Peyer's patch (tissue), 4 donors: ENCODE data around the gene ARID2. TPM values are rescaled to one million over a fixed set of nuclear protein-coding genes. Genes with fewer than 3 reads are reported as not detected.

ENCODE experiments used
- DNase-seq, 3 donors: peaks; one replicate each; pipeline ENCODE4 v3.0.0-alpha.2; 2017 to 2019
- H3K27ac ChIP-seq, 4 donors: fragments of 200-600 bp; sonication (generic); one replicate each; pipeline ENCODE4 v1.5.1; 2016 to 2019
- H3K27me3 ChIP-seq, 2 donors: fragments of 200-600 bp; sonication (generic); one replicate each; pipeline ENCODE4 v1.5.1; 2019
- H3K36me3 ChIP-seq, 3 donors: fragments of 200-600 bp; sonication (generic); one replicate each; pipeline ENCODE4 v1.5.1; 2016 to 2019
- H3K4me1 ChIP-seq, 4 donors: fragments of 200-600 bp; sonication (generic); one replicate each; pipeline ENCODE4 v1.5.1; 2016 to 2019
- H3K4me3 ChIP-seq, 4 donors: fragments of 200-600 bp; sonication (generic); 1 replicate in 3 of 4; 2 replicates in 1 of 4; pipeline ENCODE4 v1.5.1; 2016 to 2019; ENCODE audit warnings: mild to moderate bottlenecking in 1 of 4
- H3K9me3 ChIP-seq, 4 donors: fragments of 200-600 bp; sonication (generic); one replicate each; pipeline ENCODE4 v1.5.1; 2016 to 2019; ENCODE audit warnings: mild to moderate bottlenecking in 1 of 4
- CTCF ChIP-seq, 6 experiments: fragments of 450-650 bp in 4 of 6; fragments of 200-600 bp in 2 of 6; sonication (generic) in 1 of 6; IDR thresholded peaks; one replicate each; pipeline ENCODE4 v1.5.1; 2017 to 2019; ENCODE audit warnings: antibody characterized with exemption in 6 of 6, mild to moderate bottlenecking in 3 of 6, moderate library complexity in 1 of 6
- POLR2A ChIP-seq, 2 donors: fragments of 450-650 bp; IDR thresholded peaks; one replicate each; pipeline ENCODE4 v1.5.1; 2017; ENCODE audit warnings: antibody characterized with exemption in 2 of 2, mild to moderate bottlenecking in 2 of 2, moderate library complexity in 2 of 2
- total RNA-seq, 4 donors: library from RNA; depleted of rRNA; stranded (reverse); fragments of >200 nt; gene quantifications; one replicate each; pipeline ENCODE4 v1.1.0, GENCODE V29; 2016

The ARID2 gene
- total RNA-seq, 4 donors from 2014 or later, result 32.1 to 46.2 (median 41.5) TPM

GRCh38 chr12:45708363-45708762, 21.1 kb upstream of the ARID2 start:
- H3K27me3 ChIP-seq, result no peaks in the 10 kb centered on the region
- DNase-seq, result no peak

GRCh38 chr12:45708901-45709300, 20.6 kb upstream of the ARID2 start:
- no peaks in the 10 kb centered on the region for H3K27me3 ChIP-seq
- H3K27ac ChIP-seq, result no peak overlapping the region
- H3K4me1 ChIP-seq, result no peaks in the 10 kb centered on the region
- H3K36me3 ChIP-seq, result no peaks in the 10 kb centered on the region
- TF ChIP-seq POLR2A (IDR thresholded peaks at IDR 0.05) (no peak), CTCF (IDR thresholded peaks at IDR 0.05) (no peak)
- no peak for DNase-seq
- H3K9me3 ChIP-seq, result no peaks in the 10 kb centered on the region
- no peak overlapping the region for H3K4me3 ChIP-seq

More at GRCh38 chr12:45708363-45708762, 21.1 kb upstream of the ARID2 start:
- no peak overlapping the region for H3K27ac ChIP-seq
- no peaks in the 10 kb centered on the region for H3K9me3 ChIP-seq
- H3K4me3 ChIP-seq, result no peak overlapping the region
- H3K36me3 ChIP-seq, result no peaks in the 10 kb centered on the region
- no peaks in the 10 kb centered on the region for H3K4me1 ChIP-seq
- TF ChIP-seq CTCF (IDR thresholded peaks at IDR 0.05) (no peak), POLR2A (IDR thresholded peaks at IDR 0.05) (no peak)

- Histone ChIP-seq H3K27me3 (no peaks in the 10 kb centered on the region), H3K4me3 (no peak overlapping the region), H3K9me3 (no peaks in the 10 kb centered on the region), H3K36me3 (no peaks in the 10 kb centered on the region), H3K27ac (no peak overlapping the region), H3K4me1 (no peaks in the 10 kb centered on the region)
- no peak for DNase-seq
- TF ChIP-seq CTCF (IDR thresholded peaks at IDR 0.05) (no peak), POLR2A (IDR thresholded peaks at IDR 0.05) (no peak)
These were observed 17.2 kb upstream of the ARID2 start for GRCh38 chr12:45712319-45712718.

GRCh38 chr12:45713078-45713477, 16.4 kb upstream of the ARID2 start:
- DNase-seq, result no peak
- Histone ChIP-seq H3K27ac (no peak overlapping the region), H3K36me3 (no peaks in the 10 kb centered on the region), H3K27me3 (no peaks in the 10 kb centered on the region), H3K4me1 (no peaks in the 10 kb centered on the region), H3K4me3 (no peak overlapping the region), H3K9me3 (no peaks in the 10 kb centered on the region)
- no peak for TF ChIP-seq CTCF (IDR thresholded peaks at IDR 0.05)
- no peak for TF ChIP-seq POLR2A (IDR thresholded peaks at IDR 0.05)

- H3K27me3 ChIP-seq, result no peaks in the 10 kb centered on the region
- H3K27ac ChIP-seq, result no peak overlapping the region
- H3K9me3 ChIP-seq, result no peaks in the 10 kb centered on the region
- TF ChIP-seq CTCF (IDR thresholded peaks at IDR 0.05) (no peak), POLR2A (IDR thresholded peaks at IDR 0.05) (no peak)
- H3K36me3 ChIP-seq, result no peaks in the 10 kb centered on the region
- peaks cover 0 to 10% (median 0%) of the 10 kb centered on the region in 4 donors for H3K4me1 ChIP-seq
- H3K4me3 ChIP-seq, result no peak overlapping the region
- DNase-seq, result no peak
These were observed 11.2 kb upstream of the ARID2 start for GRCh38 chr12:45718306-45718705.

- no peaks in the 10 kb centered on the region for H3K9me3 ChIP-seq
- no peaks in the 10 kb centered on the region for H3K36me3 ChIP-seq
- H3K27ac ChIP-seq, result no peak overlapping the region
- peaks cover 0 to 25% (median 0%) of the 10 kb centered on the region in 4 donors for H3K4me1 ChIP-seq
- TF ChIP-seq POLR2A (IDR thresholded peaks at IDR 0.05) (no peak), CTCF (IDR thresholded peaks at IDR 0.05) (no peak)
- DNase-seq, result no peak
- H3K4me3 ChIP-seq, result no peak overlapping the region
- no peaks in the 10 kb centered on the region for H3K27me3 ChIP-seq
These were observed 9.4 kb upstream of the ARID2 start for GRCh38 chr12:45720069-45720468.
